Left cardiac atrium (tissue), 4 donors: ENCODE results near the gene UNK. TPM values are rescaled to one million over a fixed set of nuclear protein-coding genes. Genes with fewer than 3 reads are reported as not detected.
"Not testable (repeated sequence)": the region's sequence is repeated elsewhere in the genome, so short reads cannot be mapped to it uniquely, and the experiment has no call there.

Experiments used
- ATAC-seq, 2 donors: fragments of 200-7000 bp; cut with Tn5 transposase; one replicate each; pipeline ENCODE4 v1.9.1; 2020; ENCODE audit warnings: mild to moderate bottlenecking in 2 of 2, moderate library complexity in 2 of 2
- DNase-seq: peaks from one replicate; pipeline ENCODE4 v3.0.0-alpha.2; 2020
- intact Hi-C, 2 donors: fragments of 100-400 bp; cut with DNase I; formaldehyde crosslinking; loops; one replicate each; pipeline versions ENCODE4 v1.14.1 to v1.15.1; 2022 to 2023
- total RNA-seq, 2 donors: library from RNA; stranded (reverse); fragmentation: NEBNext Ultra II Directional; extraction: Animal tissue kit (Norgen Biotek cat#: 25700); gene quantifications; one replicate each; pipeline ENCODE4 v1.2.1, GENCODE V29; 2021
- donor health status: DM: no; HTN: yes; CAD: no.
- donor health status: DM: no; HTN: yes; CAD: no; lungs with severe emphysema.
- donor health status: DM: yes; HTN: yes; CAD: no.
- donor health status: Dilated cardiomyopathy.

The UNK gene
- total RNA-seq, 2 donors from 2014 or later = 15.8 to 17.8 TPM

DNA sequence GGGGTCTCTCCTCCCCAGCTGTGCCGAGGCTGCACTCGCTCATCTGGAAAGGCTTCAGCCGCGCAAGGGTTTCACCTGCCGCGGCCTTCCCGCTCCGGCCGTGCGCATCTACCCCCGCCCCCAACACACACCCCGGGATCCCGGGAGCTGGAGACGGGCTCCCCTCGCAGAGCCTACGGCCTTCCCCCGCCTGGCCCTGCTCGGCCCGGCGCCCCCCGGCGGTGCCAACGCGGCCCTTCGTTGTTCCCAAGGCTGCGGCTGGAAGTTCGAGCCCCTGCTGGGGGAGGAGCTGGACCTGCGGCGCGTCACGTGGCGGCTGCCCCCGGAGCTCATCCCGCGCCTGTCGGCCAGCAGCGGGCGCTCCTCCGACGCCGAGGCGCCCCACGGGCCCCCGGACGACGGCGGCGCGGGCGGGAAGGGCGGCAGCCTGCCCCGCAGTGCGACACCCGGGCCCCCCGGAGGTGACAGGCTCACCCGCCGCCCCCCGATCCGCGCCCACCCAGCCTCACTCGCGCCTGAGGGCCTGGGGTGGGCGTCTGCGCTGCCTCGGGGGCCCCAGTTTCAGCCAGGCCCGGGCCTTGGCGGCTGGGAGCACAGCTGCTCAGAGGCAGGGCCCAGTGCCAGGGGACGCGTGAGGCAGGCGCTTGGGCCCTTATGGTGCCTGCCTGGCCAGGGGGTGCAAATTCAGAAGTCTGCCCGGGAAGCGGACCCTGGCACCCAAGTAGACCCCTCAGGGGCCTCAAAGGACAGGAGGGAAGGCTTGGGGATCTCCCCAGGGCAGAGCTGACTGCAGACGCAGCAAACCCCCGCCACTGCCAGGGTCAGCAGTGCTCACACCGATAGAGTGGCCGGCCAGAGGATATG lies 30.9 kb upstream of the UNK start:
- intact Hi-C loops = loop anchor here (5.0 to 10.0 kb wide), 2 partner anchors 121 to 329 kb away; partner anchors contain the start of gene SMIM5 (in 1 of the 2)
- peak; percentile 77 for DNase-seq
- ATAC-seq = peak; percentile 67 to 83

DNA sequence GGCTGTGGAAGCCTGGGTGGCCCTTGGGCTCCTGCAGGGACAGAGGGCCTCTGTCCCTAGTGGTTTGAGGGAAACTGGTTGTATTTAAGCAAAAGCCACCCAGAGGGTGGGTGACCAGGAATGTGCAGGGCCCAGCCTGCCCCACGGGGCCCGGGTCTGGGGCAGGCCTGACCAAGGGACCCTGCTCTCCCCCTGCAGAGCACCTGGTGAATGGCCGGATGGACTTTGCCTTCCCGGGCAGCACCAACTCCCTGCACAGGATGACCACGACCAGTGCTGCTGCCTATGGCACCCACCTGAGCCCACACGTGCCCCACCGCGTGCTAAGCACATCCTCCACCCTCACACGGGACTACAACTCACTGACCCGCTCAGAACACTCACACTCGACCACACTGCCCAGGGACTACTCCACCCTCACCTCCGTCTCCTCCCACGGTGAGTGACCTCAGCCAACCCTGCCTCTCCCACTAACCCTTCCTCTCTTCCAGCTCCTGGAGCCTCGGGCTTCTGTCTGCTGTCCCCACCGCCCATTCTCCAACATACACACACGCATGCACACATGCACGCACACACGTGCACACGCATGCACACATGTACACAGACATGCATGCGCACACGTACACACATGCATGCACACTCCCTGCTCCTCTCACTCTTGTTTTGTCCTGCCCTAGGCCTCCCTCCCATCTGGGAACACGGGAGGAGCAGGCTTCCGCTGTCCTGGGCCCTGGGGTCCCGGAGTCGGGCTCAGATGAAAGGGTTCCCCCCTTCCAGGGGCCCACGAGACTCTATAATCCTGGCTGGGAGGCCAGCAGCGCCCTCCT lies 30.0 kb upstream of the UNK start:
- ATAC-seq (peak in 1 of 2 donors; percentile 20), DNase-seq (no peak)
- intact Hi-C loops = loop anchor here (5.0 to 10.0 kb wide), 2 partner anchors 122 to 330 kb away; partner anchors contain the start of gene SMIM5 (in 1 of the 2)

DNA sequence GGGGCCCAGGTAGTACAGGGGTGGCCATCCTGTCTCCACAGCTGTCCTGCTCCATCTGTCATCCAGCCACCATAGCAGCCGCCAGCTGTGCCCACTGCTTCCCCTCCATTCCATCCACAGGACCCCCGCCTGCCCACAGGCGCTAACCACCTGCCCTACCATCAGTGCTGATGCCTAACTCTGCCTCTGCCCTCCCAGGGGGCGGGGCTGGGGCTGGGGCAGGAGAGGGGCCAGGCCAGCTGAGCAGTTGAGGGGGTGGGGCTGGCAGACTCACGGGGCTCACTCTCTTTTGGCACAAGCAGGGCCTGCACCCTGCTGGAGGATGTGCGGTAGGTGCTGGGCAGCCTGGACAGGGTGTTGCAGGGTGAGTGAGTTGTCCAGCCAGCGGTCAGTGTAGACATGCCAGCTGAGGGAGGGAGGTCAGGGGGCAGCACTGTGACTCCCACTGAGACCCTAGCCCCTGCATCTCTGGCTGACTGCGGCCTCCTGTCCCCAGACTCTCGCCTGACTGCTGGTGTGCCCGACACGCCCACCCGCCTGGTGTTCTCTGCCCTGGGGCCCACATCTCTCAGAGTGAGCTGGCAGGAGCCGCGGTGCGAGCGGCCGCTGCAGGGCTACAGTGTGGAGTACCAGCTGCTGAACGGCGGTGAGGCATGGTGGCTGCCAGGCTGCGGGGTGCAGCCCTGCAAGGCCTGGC lies 29.3 kb upstream of the UNK start:
- ATAC-seq (no peak), DNase-seq (no peak)
- intact Hi-C loops = loop anchor here in 1 of 2 donors (10.0 kb wide), 1 partner anchor 331 kb away; no protein-coding TSS in a partner anchor

DNA sequence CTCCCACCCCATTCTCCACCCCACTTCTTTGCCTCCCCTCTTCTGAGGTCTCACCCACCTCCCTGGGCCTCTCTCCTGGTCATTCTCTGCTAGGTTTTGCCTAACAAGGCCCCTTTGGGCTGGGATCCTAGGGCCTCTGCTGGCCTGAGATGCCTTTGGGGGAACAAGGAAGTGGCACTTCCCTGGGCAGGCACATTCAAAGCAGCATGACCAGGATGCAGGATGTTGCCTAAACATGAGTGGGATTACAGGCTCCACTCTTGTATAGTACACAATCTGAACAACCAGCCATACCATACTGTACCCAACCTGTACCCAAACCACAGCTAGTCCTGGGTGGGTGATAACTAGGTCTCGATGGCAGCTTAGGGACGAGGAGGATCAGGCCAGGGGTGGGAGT lies 28.6 kb upstream of the UNK start:
- intact Hi-C loops = loop anchor here in 1 of 2 donors (10.0 kb wide), 1 partner anchor 331 kb away; no protein-coding TSS in a partner anchor
- DNase-seq (no peak), ATAC-seq (no peak)

DNA sequence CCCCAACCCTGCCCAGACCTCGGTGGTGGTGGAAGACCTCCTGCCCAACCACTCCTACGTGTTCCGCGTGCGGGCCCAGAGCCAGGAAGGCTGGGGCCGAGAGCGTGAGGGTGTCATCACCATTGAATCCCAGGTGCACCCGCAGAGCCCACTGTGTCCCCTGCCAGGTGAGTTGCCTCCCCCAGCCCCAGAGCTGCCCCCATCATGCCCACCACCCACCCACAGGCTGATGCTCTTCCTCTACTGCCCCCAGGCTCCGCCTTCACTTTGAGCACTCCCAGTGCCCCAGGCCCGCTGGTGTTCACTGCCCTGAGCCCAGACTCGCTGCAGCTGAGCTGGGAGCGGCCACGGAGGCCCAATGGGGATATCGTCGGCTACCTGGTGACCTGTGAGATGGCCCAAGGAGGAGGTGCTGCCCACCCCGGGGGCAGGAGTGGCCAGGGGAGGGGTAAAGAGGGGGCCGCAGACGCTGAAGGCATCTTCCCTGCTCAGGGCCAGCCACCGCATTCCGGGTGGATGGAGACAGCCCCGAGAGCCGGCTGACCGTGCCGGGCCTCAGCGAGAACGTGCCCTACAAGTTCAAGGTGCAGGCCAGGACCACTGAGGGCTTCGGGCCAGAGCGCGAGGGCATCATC lies 28.0 kb upstream of the UNK start:
- ATAC-seq (no peak), DNase-seq (no peak)
- intact Hi-C loops = loop anchor here in 1 of 2 donors (10.0 kb wide), 1 partner anchor 332 kb away; no protein-coding TSS in a partner anchor

DNA sequence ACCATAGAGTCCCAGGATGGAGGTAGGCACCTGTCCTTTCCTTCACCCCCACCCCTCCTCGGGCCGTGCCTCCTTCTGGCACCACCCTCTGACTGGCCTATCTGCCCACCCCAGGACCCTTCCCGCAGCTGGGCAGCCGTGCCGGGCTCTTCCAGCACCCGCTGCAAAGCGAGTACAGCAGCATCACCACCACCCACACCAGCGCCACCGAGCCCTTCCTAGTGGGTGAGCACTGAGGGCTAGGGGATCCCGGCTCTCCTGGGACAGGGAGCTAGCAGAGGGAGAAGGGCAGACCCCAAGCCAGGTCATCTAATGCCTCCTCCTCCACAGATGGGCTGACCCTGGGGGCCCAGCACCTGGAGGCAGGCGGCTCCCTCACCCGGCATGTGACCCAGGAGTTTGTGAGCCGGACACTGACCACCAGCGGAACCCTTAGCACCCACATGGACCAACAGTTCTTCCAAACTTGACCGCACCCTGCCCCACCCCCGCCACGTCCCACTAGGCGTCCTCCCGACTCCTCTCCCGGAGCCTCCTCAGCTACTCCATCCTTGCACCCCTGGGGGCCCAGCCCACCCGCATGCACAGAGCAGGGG lies 27.4 kb upstream of the UNK start:
- DNase-seq = no peak
- intact Hi-C loops = loop anchor here in 1 of 2 donors (10.0 kb wide), 1 partner anchor 332 kb away; no protein-coding TSS in a partner anchor
- ATAC-seq = no peak

DNA sequence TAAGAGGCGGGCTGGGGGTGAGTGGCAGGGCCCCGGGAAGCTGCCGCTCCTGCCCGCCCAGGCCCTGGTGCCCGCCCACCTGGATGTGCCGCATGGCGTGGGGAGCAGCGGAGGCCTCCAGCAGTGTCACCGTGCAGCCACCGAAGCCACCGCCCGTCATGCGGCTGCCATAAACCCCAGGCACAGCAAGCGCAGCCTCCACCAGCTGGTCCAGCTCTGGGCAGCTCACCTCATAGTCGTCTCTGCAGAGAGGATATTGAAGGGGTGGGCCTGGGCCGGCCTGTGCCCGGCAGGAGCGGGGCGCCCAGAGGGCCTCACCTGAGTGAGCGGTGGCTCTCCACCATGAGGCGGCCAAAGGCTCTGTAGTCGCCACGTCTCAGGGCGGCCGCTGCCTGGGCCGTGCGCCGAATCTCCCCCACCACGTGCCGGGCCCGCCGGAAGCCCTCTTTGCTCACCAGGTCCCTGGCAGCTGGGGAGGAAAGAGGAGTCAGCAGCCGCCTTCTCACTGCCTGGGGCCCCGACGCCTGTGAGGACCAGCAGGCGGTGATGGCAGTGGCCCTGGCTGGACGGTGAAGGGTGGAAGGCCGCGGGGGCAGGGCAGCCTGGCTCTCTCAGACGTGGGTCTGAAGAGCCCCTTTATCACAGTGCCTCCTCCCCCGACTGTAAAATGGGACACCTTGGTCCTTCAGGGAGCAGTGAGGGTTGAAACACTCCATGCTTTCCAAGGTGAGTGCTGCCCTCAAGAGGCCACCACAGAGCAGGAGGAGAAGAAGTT lies 26.3 kb upstream of the UNK start:
- no peak for ATAC-seq
- DNase-seq = no peak
- intact Hi-C loops = loop anchor here in 1 of 2 donors (10.0 kb wide), 1 partner anchor 334 kb away; no protein-coding TSS in a partner anchor

DNA sequence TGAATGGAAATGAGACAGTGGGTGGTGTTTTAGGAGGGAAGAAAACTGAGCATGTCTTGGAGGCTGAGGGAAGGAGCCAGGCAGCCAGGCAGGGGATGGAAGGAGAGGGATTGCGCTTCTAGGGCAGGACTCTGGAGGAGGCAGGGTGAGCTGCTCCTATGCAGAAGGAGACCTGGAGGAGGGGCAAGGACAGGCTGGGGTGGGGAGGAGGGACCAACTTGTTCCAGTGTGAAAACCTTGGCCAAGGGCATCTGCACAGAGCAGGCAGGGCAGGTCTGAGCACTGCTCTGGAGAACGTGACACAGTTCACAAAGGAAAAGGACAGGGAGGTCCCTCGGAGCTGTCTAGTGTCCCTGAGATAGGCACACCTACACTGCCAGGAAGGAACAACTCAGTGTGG lies 25.1 kb upstream of the UNK start:
- ATAC-seq (no peak), DNase-seq (no peak)
- intact Hi-C loops = loop anchor here in 1 of 2 donors (10.0 kb wide), 1 partner anchor 335 kb away; no protein-coding TSS in a partner anchor

DNA sequence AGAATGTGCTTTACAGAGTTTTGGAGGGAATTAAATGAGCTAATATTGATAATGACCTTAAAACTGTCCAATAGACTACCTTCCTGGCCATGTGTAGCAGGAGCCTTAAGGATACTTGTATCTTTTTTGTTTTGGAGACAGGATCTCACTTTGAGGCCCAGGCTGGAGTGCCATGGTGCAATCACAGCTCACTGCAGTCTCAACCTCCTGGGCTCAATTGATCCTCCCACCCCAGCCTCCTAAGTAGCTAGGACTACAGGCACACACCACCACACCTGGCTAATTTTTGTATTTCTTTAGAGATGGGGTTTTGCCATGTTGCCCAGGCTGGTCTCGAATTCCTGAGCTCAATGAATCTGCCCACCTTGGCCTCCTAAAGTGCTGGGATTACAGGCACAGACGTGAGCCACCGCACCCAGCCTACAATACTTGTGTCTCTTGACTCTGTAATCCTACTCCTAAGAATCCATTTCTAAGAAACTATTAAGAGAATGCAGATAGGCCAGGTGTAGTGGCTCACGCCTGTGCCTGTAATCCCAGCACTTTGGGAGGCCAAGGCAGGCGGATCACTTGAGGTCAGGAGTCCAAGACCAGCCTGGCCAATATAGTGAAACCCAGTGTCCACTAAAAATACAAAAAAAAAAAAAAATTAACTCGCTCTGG lies 24.5 kb upstream of the UNK start:
- intact Hi-C loops = loop anchor here in 1 of 2 donors (10.0 kb wide), 2 partner anchors 135 to 335 kb away; partner anchors contain the start of gene TRIM65
- ATAC-seq, DNase-seq: not testable (repeated sequence)

DNA sequence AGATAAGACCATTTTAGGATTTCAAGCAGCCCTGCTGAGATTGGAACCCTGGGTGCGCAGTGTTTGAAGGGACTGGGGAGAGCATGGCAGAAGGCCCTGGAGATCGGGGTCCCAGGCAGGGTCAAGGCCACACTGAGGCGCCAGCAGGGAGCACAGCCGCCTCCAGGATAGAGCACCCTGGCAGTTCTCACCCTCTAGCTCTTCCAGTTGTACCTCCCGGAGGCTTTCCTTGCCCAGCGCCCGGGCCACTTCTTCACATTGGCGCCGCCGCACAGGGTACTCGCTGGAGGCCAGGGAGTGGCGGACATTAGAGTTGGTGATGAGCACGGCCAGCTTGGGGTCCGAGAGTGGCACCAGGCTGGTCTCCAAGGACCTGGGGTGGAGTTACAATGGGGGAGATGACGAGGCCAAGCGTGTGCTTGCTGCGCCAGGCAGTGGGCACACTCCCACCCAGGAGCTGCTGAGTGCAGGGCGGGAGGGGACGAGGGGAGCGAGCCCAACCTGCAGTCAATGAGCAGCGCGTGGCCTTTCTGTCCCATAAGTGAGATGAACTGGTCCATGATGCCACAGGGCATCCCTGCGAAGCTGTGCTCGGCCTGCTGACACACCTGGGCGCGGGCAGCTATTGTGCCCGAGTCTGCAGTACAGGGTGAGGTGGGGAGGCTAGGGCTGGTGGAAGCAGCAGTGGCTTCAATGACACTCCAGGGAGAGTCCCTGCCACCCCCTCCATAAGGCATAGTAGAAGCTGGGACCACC lies 21.9 kb upstream of the UNK start:
- intact Hi-C loops = loop anchor here in 1 of 2 donors (10.0 kb wide), 1 partner anchor 132 kb away; the partner anchor contains the start of gene TRIM65
- no peak for ATAC-seq
- no peak for DNase-seq

DNA sequence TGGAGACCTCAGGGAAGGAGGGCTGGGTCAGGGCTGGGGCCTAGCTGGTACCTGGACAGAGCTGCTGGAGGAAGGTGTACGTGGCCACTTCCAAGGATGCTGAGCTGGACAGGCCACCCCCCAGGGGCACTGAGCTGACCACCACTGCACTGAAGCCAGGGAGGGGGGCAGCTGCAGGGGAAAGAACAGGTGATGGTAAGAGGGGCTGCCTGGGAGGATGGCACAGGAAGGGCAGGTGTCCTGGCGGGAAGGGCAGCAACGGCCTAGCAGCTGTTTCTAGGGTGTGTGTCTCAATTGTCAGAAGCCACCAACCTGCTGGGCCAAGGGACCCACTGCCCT lies 21.4 kb upstream of the UNK start:
- DNase-seq = no peak
- intact Hi-C loops = loop anchor here in 1 of 2 donors (10.0 kb wide), 1 partner anchor 132 kb away; the partner anchor contains the start of gene TRIM65
- no peak for ATAC-seq

DNA sequence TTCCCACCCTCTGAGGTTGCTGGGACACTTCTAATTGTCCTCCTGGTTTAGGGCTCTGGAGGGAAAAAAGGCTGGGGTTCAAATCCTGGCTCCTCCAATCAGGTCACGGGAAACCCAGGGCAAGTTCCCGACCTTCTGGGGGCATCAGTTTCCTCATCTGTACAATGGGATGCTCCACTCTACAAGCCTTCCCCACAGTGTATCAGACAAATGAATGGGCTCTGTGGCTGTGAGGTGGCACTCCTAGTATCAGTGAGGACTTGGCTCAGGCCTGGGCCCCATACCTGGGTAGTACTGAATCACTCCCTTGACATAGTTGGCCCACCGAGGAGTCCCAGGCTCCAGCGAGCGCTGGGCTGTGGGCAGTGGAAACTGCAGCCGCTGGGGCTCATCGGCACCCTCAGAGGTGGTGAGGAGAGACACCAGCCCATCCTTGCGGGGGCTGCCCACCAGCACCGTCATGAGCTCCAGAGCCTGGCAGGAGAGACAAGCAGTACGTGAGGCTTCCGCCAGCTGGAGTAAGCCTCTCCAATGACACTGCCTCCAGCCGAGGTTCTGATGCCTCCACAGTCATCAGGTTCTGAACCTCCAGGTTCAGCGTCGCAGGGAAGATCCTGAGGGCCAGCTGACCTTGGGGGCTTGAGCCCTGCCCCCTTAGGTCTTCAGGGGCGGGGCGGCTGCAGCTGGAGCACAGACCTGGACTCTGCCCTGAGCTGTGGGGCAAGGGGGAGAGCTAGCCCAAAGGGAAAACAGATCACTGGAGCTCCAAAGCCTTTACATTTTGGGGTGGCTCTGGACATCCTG lies 20.8 kb upstream of the UNK start:
- intact Hi-C loops = loop anchor here in 1 of 2 donors (10.0 kb wide), 1 partner anchor 131 kb away; the partner anchor contains the start of gene TRIM65
- no peak for ATAC-seq
- DNase-seq = no peak

DNA sequence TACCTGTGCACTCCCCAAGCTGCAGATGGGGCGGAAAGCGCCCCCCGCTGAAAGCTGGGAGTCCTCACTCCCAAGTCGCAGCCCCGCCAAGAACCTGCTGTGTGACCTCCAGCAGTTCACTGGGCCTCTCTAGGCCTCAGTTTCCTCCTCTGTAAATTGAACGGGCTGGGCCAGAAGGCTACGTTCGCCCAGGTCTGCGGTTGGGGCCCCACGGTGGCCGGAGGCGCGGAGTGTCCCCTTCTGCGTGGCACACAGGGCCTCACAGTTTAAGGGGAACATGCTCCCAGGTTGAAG lies 20.2 kb upstream of the UNK start:
- DNase-seq (no peak), ATAC-seq (no peak)
- intact Hi-C loops = loop anchor here in 1 of 2 donors (10.0 kb wide), 1 partner anchor 130 kb away; the partner anchor contains the start of gene TRIM65

DNA sequence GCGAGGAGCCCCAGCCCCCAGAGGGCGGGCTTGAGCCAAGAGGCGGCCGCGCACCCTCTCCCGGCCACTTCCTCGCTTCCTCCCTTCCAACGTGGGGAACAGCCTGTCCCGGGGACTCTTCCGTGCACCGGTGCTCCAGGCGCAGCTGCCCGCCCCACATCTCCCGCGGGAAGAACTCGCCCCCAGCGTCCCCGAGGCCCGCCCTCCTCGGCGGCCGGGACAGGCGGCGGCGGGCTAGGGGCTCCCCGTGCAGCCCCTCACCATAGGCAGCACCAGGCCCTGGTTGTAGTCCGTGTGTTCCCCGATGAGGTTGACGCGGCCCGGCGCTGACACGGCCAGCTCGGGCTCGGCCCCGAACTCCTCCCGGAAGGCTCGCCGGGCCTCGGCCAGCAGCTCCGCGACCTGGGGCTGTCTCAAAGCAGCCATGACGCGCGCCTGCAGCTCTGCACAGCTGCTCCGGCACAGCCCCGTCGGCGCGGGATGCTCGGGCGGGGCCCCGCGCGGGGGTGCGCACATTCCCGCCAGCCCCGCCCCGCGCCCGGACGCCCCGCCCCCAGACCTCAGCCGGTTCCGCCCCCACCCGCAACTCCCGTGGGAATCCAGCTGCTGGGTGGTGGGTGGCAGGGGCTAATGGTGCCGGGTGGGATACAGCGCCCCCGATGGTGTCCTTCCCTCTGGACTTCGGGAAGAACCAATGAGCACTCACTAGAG lies 19.7 kb upstream of the UNK start, which contains the start of gene GALK1:
Gene GALK1 (minus strand): TSS at position 482 of the 711 bp plus-strand sequence. CDS start 56 bp downstream, at position 426.
- DNase-seq (peak; percentile 86), ATAC-seq (peak; percentile 93)
- intact Hi-C loops = loop anchor here in 1 of 2 donors (10.0 kb wide), 1 partner anchor 130 kb away; the partner anchor contains the start of gene TRIM65
